Measurements from ENCODE around the gene MRPS17.

The MRPS17 gene

GRCh38 chr7:55973747-55974250 is 22.1 kb downstream of the MRPS17 start:
- DNase-seq = no peak

- DNase-seq = no peak
Measured at GRCh38 chr7:55975988-55976633, 24.4 kb downstream of the MRPS17 start.

DNA sequence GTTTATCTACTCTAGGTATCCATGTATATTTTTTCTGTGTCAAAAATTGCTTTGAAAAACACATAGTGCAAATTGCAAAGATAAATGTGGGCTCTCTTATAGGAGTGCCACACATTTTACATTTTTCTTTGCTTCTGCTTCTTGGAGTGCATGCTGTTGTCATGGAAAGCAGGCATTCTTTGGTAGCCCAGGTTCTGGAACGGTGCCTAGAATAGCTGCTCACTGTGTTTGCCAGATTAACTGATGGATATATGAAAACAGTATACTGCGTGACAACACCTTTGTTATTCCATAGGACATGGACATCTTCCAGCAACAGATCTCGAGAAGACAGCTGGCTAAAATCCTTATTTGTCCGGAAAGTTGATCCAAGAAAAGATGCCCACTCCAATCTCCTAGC is 26.2 kb downstream of the MRPS17 start:
- no peak for DNase-seq

GRCh38 chr7:55980266-55980665 is 28.6 kb downstream of the MRPS17 start:
- no peak for DNase-seq

- DNase-seq = no peak
Measured at GRCh38 chr7:55983537-55983936, 31.9 kb downstream of the MRPS17 start.

GRCh38 chr7:55992346-55992745 is 40.7 kb downstream of the MRPS17 start:
- DNase-seq = no peak

DNA sequence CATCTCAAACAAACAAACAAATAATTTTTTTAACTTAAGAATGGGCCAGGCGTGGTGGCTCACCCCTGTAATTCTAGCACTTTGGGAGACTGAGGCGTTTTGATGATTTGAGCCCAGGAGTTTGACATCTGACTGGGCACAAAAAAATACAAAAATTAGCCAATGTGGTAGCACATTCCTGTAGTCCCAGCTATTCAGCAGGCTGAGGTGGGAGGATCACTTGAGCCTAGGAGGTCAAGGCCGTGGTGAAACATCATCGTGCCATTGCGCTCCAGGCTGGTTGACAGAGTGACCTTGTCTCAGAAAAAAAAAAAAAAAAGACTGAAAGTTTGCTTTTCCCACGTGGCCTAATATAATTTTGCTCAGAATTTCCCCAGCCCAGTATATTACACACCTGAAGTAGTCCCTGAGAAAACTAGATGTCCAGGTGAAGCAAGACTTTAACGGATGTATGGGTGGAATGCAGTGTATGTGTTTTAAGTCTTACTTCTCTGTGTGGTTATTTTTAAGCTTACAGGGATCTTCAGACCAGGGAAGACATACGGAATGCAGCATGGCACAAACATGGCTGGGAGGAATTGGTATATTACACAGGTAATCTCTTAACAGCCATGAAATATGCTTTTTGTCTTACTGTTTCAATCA is 45.3 kb downstream of the MRPS17 start:
- DNase-seq = no peak

- DNase-seq = no peak
Measured at GRCh38 chr7:56003749-56004148, 52.1 kb downstream of the MRPS17 start.
